Neural cell (in vitro differentiated cells): Measurements from ENCODE around the gene PODN. TPM values are rescaled to one million over a fixed set of nuclear protein-coding genes. Genes with fewer than 3 reads are reported as not detected.

Experiments used
- H2AFZ ChIP-seq: fragments of 200-600, 300-800 bp; sonication (generic), shearing (Covaris generic); 2 replicates; pipeline ENCODE4 v1.6.0; 2014; ENCODE audit warnings: low read depth, mild to moderate bottlenecking, antibody characterized with exemption, low read length, moderate library complexity
- H3F3A ChIP-seq: fragments of 200-600 bp; shearing (Covaris generic); 2 replicates; pipeline ENCODE4 v1.6.1; 2016; ENCODE audit warnings: mild to moderate bottlenecking, moderate library complexity, mixed read lengths, antibody characterized with exemption, low read length; ENCODE audit not compliant: insufficient read depth, poor library complexity, severe bottlenecking
- H3K27ac ChIP-seq: fragments of 200-600, 300-800 bp; sonication (generic), shearing (Covaris generic); 2 replicates; pipeline ENCODE4 v1.5.1; 2014; ENCODE audit warnings: mild to moderate bottlenecking, low read length, moderate library complexity
- H3K27me3 ChIP-seq: fragments of 300-800, 200-600 bp; sonication (generic), shearing (Covaris generic); 2 replicates; pipeline ENCODE4 v1.6.0; 2014; ENCODE audit warnings: mild to moderate bottlenecking, low read depth, low read length, moderate library complexity; ENCODE audit not compliant: insufficient read depth
- H3K36me3 ChIP-seq: fragments of 300-800, 200-600 bp; sonication (generic), shearing (Covaris generic); 2 replicates; pipeline ENCODE4 v1.5.1; 2014; ENCODE audit warnings: mild to moderate bottlenecking, antibody characterized with exemption, low read length, moderate library complexity; ENCODE audit not compliant: insufficient read depth
- H3K4me2 ChIP-seq: fragments of 300-800, 200-600 bp; sonication (generic), shearing (Covaris generic); 2 replicates; pipeline ENCODE4 v1.6.0; 2014; ENCODE audit warnings: mild to moderate bottlenecking, low read length
- H3K4me3 ChIP-seq: fragments of 300-800, 200-600 bp; sonication (generic), shearing (Covaris generic); 2 replicates; pipeline ENCODE4 v1.5.1; 2014; ENCODE audit warnings: mild to moderate bottlenecking, low read length, moderate library complexity
- H3K79me2 ChIP-seq: fragments of 200-600 bp; shearing (Covaris generic); replicated peaks from 2 replicates; pipeline ENCODE4 v1.6.0; 2014; ENCODE audit warnings: mild to moderate bottlenecking, low read length, moderate library complexity; ENCODE audit not compliant: insufficient read depth
- H3K9ac ChIP-seq: fragments of 300-800, 200-600 bp; sonication (generic), shearing (Covaris generic); 2 replicates; pipeline ENCODE4 v1.6.1; 2016; ENCODE audit warnings: mild to moderate bottlenecking, low read length, mixed read lengths
- H3K9me2 ChIP-seq: fragments of 200-600 bp; shearing (Covaris generic); 2 replicates; pipeline ENCODE4 v1.6.1; 2016; ENCODE audit warnings: mild to moderate bottlenecking, low read length, mixed read lengths; ENCODE audit not compliant: insufficient read depth
- H3K9me3 ChIP-seq: fragments of 200-600, 300-800 bp; sonication (generic), shearing (Covaris generic); 2 replicates; pipeline ENCODE4 v1.6.1; 2016; ENCODE audit warnings: mild to moderate bottlenecking, mixed run types, low read length, moderate library complexity, mixed read lengths
- H4K20me1 ChIP-seq: fragments of 200-600 bp; shearing (Covaris generic); 2 replicates; pipeline ENCODE4 v1.6.1; 2016; ENCODE audit warnings: mild to moderate bottlenecking, mixed run types; ENCODE audit not compliant: insufficient read depth
- EP300 ChIP-seq: fragments of 450-650 bp; conservative IDR thresholded peaks from 2 replicates; pipeline ENCODE4 v1.6.1; 2014; ENCODE audit warnings: antibody characterized with exemption, mild to moderate bottlenecking, moderate library complexity; ENCODE audit not compliant: poor library complexity, severe bottlenecking
- EZH2 ChIP-seq: fragments of 200-600, 300-800 bp; shearing (Covaris generic), sonication (generic); IDR thresholded peaks from 2 replicates; pipeline ENCODE4 v1.6.1; 2014; ENCODE audit warnings: antibody characterized with exemption, low read length, borderline replicate concordance, mild to moderate bottlenecking; ENCODE audit not compliant: insufficient read depth, poor library complexity, severe bottlenecking
- MXI1 ChIP-seq: fragments of 450-650 bp; conservative IDR thresholded peaks from 2 replicates; pipeline ENCODE4 v1.6.1; 2014; ENCODE audit warnings: antibody characterized with exemption, mild to moderate bottlenecking; ENCODE audit not compliant: poor library complexity, severe bottlenecking
- POLR2AphosphoS5 ChIP-seq: IDR thresholded peaks from 2 replicates; pipeline ENCODE4 v1.6.1; 2012
- RAD21 ChIP-seq: fragments of 450-650 bp; conservative IDR thresholded peaks from 2 replicates; pipeline ENCODE4 v1.6.1; 2014; ENCODE audit warnings: antibody characterized with exemption, mild to moderate bottlenecking, moderate library complexity
- REST ChIP-seq: IDR thresholded peaks from 2 replicates; pipeline ENCODE4 v1.6.1; 2012; ENCODE audit warnings: borderline replicate concordance
- SMC3 ChIP-seq: fragments of 450-650 bp; conservative IDR thresholded peaks from 2 replicates; pipeline ENCODE4 v1.6.1; 2014; ENCODE audit warnings: antibody characterized with exemption, mild to moderate bottlenecking, moderate library complexity; ENCODE audit not compliant: poor library complexity
- TAF1 ChIP-seq: IDR thresholded peaks from 2 replicates; pipeline ENCODE4 v1.6.1; 2012; ENCODE audit warnings: low read depth
- polyA plus RNA-seq: library from polyadenylated mRNA; depleted of rRNA; stranded (reverse); fragments of >200 nt; gene quantifications from 2 replicates; pipeline ENCODE4 v1.2.3, GENCODE V29; 2014
- TF ChIP-seq, protein P1 (sequence below): fragments of 450-650 bp; IDR thresholded peaks from 2 replicates; pipeline ENCODE4 v1.5.1; 2014; ENCODE audit warnings: antibody characterized with exemption, mild to moderate bottlenecking, moderate library complexity; ENCODE audit not compliant: poor library complexity, severe bottlenecking

The PODN gene
- polyA plus RNA-seq, 1 donor from 2014 or later, result 0.07 TPM

DNA sequence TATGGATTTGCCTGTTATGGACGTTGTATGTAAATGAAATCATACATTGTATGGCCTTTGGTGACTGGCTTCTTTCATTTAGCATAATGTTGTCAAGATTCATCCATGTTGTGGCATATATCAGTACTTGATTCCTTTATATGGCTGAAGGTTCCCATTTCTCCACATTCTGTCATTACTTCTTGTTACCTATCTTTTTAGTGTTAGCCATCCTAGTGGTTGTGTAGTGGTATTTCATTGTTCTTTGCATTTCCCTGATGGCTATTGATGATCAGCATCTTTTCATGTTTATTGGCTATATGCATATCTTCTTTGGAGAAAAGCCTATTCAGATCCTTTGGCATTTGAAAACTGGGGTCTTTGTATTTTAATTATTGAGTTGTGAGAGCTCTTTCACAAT is 39.8 kb upstream of the PODN start:
- Histone ChIP-seq H3K9me2 (no peaks in the 10 kb centered on the region), H3K4me3 (no peak overlapping the region), H3K36me3 (no peaks in the 10 kb centered on the region), H4K20me1 (no peaks in the 10 kb centered on the region), H2AFZ (no peak overlapping the region), H3K27me3 (no peaks in the 10 kb centered on the region), H3K9me3 (no peaks in the 10 kb centered on the region), H3K79me2 (no peaks in the 10 kb centered on the region), H3K4me2 (no peak overlapping the region), H3K9ac (no peak overlapping the region), H3K27ac (no peak overlapping the region), H3F3A (no peaks in the 10 kb centered on the region)
- no peak for TF ChIP-seq SMC3
- TF ChIP-seq, protein P1, sequence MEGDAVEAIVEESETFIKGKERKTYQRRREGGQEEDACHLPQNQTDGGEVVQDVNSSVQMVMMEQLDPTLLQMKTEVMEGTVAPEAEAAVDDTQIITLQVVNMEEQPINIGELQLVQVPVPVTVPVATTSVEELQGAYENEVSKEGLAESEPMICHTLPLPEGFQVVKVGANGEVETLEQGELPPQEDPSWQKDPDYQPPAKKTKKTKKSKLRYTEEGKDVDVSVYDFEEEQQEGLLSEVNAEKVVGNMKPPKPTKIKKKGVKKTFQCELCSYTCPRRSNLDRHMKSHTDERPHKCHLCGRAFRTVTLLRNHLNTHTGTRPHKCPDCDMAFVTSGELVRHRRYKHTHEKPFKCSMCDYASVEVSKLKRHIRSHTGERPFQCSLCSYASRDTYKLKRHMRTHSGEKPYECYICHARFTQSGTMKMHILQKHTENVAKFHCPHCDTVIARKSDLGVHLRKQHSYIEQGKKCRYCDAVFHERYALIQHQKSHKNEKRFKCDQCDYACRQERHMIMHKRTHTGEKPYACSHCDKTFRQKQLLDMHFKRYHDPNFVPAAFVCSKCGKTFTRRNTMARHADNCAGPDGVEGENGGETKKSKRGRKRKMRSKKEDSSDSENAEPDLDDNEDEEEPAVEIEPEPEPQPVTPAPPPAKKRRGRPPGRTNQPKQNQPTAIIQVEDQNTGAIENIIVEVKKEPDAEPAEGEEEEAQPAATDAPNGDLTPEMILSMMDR, result no peak
- TF ChIP-seq TAF1, result no peak
- TF ChIP-seq POLR2AphosphoS5, result no peak
- no peak for TF ChIP-seq REST
- TF ChIP-seq RAD21, result no peak
- no peak for TF ChIP-seq EZH2
- TF ChIP-seq EP300, result no peak
- no peak for TF ChIP-seq MXI1

GRCh38 chr1:53023546-53023945 is 38.5 kb upstream of the PODN start:
- no peaks in the 10 kb centered on the region for H4K20me1 ChIP-seq
- no peak overlapping the region for H3K4me2 ChIP-seq
- H3K27ac ChIP-seq, result no peak overlapping the region
- no peak overlapping the region for H3K9ac ChIP-seq
- no peak overlapping the region for H3K4me3 ChIP-seq
- TF ChIP-seq EP300 (no peak), MXI1 (no peak), REST (no peak), SMC3 (no peak), RAD21 (no peak), EZH2 (no peak), TAF1 (no peak), POLR2AphosphoS5 (no peak)
- TF ChIP-seq, protein P1, result no peak
- H3K9me3 ChIP-seq, result no peaks in the 10 kb centered on the region
- no peak overlapping the region for H2AFZ ChIP-seq
- H3K9me2 ChIP-seq, result no peaks in the 10 kb centered on the region
- no peaks in the 10 kb centered on the region for H3F3A ChIP-seq
- H3K27me3 ChIP-seq, result no peaks in the 10 kb centered on the region
- H3K36me3 ChIP-seq, result no peaks in the 10 kb centered on the region
- no peaks in the 10 kb centered on the region for H3K79me2 ChIP-seq
